Measurements from ENCODE around the gene RGL1.

- TF ChIP-seq EZH2 (IDR thresholded peaks at IDR 0.05; ENCODE audit: borderline replicate concordance, low read length) (no peak), CTCF (IDR thresholded peaks at IDR 0.05; ENCODE audit: low read length) (no peak)
These were observed 12.8 kb downstream of the RGL1 start for GRCh38 chr1:183817576-183818288.
